GM21515 (cell line): Measurements from ENCODE around the gene NDST4.

Experiments
- ATAC-seq: cut with Tn5 transposase; IDR thresholded peaks from one replicate; pipeline ENCODE4 v1.9.1; 2021; ENCODE audit not compliant: unreplicated experiment

Gene NDST4

GRCh38 chr4:114807357-114807756, 306.1 kb downstream of the NDST4 start:
- peak; percentile 3 for ATAC-seq

- no peak for ATAC-seq
Observed at GRCh38 chr4:114791976-114792375, 321.4 kb downstream of the NDST4 start.

GRCh38 chr4:114785570-114785969, 327.9 kb downstream of the NDST4 start:
- no peak for ATAC-seq

- ATAC-seq = no peak
Observed at GRCh38 chr4:114783215-114783595, 330.2 kb downstream of the NDST4 start.

- no peak for ATAC-seq
Observed at GRCh38 chr4:114782415-114783214, 330.8 kb downstream of the NDST4 start.

GRCh38 chr4:114780205-114780604, 333.2 kb downstream of the NDST4 start:
- no peak for ATAC-seq
